GM19468 (cell line): Measurements from ENCODE around the gene TMEM94.

ENCODE experiments used
- ATAC-seq: cut with Tn5 transposase; IDR thresholded peaks from one replicate; pipeline ENCODE4 v1.9.1; 2021; ENCODE audit warnings: mild to moderate bottlenecking, moderate library complexity, moderate number of reproducible peaks; ENCODE audit not compliant: unreplicated experiment; ENCODE audit errors: extremely low read depth

Gene TMEM94

DNA sequence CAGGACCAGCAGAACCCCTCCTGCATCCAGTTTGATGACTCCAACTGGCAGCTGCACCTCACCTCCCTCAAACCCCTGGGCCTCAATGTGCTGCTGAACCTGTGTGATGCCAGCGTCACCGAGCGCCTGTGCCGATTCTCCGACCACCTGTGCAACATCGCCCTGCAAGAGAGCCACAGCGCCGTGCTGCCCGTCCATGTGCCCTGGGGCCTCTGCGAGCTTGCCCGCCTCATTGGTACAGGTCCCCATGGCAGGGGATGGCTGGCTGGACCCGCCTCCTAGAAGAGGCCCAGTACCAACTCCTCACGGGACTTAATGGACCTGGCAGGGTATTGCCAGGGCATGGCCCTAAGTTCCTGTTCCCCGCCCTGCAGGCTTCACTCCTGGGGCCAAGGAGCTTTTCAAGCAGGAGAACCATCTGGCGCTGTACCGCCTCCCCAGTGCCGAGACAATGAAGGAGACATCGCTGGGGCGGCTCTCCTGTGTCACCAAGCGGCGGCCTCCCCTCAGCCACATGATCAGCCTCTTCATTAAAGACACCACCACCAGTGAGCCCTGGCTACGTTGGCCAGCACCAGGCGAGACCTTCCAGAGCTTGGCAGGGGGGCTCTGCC lies 36.2 kb downstream of the TMEM94 start:
- ATAC-seq, result no peak

DNA sequence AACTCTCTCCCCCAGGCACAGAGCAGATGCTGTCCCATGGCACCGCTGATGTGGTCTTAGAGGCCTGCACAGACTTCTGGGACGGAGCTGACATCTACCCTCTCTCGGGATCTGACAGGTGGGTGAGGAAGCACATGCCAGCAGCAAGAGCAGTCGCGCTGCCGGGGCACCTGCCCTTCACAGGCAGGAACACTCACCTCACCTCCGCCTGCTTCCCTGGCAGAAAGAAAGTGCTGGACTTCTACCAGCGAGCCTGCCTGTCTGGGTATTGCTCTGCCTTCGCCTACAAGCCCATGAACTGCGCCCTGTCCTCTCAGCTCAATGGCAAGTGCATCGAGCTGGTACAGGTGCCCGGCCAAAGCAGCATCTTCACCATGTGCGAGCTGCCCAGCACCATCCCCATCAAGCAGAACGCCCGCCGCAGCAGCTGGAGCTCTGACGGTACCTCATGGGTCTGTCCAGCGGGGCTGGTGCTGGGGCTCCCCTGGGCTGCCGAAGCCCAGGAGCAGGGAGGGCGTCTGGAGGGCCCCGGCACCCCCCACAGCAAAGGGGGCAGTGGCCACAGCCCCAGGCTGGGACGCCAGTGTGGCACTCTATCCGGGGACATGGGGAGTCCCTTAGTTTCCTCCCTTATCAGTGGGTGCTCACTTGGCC lies 37.2 kb downstream of the TMEM94 start:
- ATAC-seq, result no peak

DNA sequence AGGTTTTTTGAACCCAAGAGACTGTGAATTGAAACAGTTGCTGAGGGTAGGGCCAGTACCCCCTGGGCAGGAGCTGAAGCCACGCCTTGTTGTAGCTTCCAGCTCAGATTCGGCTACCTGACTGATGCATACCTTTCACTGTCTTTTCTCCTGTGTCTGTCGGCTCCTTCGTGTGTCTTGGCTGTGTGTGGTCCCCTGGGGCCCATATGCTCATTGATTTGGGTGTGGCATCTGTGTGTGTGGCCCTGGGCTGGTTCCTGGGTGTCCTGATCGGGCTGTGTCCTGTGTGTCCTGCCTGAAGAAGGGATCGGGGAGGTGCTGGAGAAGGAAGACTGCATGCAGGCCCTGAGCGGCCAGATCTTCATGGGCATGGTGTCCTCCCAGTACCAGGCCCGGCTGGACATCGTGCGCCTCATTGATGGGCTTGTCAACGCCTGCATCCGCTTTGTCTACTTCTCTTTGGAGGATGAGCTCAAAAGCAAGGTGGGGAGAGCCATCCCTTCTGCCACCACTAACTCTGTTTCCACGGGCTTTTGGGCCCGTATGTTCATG lies 38.0 kb downstream of the TMEM94 start:
- no peak for ATAC-seq

DNA sequence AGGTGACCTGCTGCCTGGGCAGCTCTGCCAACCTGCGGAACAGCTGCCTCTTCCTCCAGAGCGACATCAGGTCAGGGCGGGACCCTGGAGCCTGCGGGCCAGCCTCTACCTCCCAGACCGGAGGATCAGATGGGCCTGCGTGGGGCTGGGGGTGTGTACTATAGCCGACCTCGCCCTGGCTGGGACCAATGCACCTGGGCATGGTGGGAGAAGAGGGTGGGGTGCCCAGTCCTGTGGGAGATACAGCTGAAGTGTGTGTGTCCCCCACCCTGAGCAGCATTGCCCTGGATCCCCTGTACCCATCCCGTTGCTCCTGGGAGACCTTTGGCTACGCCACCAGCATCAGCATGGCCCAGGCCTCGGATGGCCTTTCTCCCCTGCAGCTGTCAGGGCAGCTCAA lies 39.6 kb downstream of the TMEM94 start:
- ATAC-seq, result no peak

DNA sequence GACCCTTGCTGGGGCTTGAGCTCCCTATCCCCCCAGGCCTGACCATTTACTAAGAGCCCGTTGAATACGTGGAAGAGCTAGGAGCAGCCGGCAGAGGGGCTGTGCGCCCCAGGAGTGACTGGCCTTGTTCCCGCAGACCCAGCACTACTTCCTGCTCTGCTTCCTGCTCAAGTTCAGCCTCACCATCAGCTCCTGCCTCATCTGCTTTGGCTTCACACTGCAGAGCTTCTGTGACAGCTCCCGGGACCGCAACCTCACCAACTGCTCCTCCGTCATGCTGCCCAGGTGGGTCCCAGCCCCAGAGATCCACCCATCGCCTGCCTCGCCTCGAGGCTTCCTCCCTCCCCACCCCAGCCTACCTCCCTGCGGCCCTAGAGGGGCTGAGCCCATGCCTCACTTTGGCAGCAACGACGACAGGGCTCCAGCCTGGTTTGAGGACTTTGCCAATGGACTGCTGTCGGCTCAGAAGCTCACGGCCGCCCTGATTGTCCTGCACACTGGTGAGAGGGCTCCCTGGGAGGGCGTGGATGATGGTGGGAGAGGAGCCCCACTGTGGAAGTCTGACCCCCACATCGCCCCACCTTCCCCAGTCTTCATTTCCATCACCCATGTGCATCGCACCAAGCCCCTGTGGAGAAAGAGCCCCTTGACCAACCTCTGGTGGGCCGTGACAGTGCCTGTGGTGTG lies 41.7 kb downstream of the TMEM94 start:
- no peak for ATAC-seq

DNA sequence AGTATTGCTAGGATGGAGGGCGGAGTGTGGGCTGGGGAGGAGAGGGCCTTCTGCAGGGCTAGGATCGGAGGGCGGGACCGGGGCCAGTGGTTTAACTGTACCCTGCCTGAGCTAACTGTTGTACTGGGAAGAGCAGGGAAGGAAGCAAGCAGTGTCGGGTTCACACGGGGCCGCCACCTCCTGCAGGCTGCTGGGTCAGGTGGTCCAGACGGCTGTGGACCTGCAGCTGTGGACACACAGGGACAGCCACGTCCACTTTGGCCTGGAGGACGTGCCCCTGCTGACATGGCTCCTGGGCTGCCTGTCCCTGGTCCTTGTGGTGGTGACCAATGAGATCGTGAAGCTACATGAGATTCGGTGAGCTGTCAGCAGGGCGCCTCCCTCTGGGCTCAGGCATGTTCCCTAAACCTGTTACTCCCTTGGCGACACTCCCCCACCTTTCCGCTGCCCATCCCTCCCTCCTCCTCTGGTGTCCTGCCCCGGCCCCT lies 42.3 kb downstream of the TMEM94 start:
- no peak for ATAC-seq

DNA sequence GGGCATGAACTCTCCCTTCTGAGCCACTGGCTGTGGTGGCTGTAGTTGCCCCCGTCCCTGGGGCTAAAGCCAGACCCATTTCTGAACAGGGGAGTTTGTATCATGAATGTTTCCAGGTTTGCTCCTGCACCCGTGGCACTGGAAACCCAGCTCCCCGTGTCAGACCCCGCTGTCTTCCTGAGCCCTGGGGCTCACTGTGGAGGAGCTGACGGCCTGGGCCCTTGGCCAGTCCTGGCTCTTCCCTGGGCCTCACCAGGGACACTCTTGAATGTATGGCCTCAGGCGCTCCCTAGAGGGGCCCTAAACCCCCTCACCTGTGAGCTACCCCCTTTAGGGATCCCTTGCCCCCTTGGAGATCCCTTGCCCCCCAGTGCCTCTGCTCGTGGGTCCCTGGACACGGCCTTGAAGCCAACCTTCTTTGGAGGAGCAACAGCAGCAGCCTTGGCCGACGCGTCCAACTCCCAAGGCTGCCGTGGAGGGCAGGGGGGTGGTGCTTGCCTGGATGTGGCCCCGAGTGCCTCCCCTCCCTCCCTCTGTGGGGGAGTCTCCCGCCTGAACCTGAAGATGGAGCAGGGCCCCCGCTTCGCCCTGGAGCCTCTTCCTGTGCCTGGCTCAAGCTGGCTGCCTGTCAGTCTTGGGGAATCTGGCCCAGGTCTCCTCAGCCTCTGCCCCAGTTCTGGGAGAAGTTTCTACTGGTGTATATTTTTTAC lies 43.0 kb downstream of the TMEM94 start:
- ATAC-seq, result no peak

DNA sequence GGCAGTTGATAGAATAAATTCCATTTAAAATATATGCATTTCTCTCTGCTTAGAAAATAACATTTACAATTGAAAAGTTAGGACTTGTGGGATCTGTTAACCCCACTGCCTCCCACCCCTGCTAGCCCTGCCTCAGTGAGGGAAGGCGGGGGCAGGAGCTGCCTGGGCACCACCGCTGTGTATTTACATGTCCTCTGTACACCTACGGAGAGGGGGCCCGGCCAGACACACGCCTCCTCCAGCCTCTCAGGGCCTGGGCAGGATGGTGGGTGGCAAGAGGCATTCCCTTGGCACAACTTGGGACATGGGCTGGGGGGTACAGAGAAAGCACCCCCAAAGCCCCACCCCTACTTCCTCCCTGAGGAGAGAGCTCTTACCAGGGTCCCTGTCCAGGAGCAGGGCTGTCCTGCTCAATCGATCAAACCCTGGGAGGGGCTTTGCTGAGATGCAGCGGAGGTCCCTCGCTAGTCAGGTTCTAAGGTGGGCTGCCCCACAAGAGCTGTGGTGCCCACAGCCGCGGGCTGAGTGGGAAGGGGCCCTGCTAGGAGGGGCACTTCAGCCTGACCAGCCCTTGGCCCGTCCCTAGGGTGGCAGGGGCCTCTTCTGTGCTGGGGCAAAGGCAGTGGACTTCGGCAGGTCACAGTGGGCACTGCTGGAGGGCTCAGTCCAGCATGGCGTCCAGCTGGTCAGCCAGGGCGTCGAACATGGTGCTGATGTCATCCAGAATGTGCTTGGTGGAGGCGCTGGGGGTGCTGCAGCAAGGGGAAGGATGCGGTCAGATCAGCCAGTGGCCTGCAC lies 44.2 kb downstream of the TMEM94 start:
- ATAC-seq, result no peak

DNA sequence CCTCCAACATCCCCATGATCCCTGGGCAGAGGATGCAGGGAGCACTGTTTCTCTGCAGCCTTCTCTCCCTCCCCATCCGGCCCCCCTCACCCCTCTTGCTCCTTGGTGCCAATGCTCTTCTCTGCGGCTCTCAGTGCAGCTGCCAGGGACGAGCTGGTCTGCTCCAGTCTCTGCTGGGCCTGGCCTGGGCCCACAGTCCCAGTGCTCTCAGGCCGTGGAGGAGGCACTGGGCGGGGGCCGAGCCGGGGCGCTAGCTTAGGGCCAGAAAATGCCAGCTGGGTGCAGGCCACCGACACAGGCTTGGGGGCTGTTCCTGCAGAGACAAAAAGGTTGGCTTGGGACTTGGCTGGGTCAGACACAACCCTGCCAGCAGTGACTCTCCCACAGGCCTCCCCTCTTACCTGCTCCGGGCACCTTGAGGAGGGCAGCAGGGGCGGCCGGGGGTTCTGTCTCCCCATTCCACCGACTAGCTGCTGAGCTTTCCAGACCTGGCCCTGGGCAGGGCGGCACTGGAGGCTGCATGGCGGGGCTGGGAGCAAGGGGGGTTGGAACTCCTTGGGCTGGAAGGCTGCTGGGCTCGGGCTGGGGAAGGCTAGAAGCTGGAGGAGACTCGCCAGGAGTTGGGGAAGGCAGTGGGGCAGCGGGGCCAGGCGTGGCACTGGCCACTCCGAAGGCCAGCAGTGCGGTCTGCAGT lies 45.1 kb downstream of the TMEM94 start:
- ATAC-seq, result no peak

DNA sequence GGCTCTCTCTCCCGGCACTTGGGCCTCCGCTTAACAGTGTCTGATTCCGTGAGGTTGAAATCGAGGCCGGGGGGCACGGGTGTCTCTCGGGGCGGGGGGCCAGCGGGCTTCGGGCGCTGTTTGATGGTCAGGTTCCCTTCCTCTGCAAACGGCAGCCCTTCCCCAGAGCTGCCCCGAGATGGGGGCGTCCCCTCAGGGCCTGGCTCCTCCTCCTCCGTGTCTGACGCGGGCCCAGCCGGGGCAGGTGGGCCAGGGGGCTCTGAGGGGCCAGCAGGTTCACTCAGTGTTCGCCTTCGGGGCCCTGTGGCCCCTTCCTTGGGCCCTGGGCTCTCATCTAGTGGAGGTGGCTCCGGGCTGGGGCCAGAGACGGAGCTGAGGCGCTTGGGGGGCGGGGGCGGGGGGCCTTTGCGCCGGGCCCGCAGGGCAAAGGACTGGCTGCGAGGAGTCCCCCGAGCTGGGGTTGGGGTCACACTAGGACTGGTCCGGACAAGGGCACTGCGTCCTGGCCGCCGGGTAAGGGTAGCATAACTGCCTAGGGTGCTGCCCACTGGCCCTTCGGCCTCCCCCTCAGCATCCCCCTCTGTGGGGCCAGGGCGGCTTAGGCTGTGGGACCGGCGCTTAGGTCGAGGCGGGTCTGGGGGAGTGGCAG lies 45.8 kb downstream of the TMEM94 start:
- ATAC-seq, result no peak

DNA sequence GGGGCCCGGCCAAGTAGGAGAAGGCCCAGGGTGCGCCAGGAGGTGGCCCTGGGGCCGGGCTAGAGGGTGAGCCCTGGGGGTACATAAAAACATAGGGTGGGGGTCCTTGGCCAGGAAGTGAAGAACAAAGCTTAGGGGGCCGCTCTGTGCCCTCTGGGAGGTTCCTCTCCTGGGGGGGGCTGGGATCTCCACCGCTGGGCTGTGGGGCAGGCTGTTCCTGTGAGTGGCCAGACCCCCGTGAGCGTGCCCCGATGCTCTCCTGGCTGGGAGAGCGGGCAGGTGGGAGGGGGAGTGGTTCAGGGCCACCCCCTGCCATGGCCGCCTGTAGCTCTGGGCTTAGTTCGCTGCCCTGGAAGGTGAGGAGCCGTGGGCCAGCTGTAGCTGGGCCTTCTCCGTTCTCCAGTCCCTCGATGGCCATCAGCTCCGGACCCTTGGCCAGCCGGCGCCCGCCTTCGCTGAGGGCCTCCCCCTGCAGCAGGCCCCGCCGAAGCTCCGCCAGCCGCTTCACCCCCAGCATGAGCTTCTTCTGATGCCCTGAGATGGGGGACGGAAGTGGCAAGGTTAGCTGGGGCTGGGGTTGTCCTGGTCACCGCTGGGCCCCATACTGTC lies 46.4 kb downstream of the TMEM94 start:
- ATAC-seq, result no peak

DNA sequence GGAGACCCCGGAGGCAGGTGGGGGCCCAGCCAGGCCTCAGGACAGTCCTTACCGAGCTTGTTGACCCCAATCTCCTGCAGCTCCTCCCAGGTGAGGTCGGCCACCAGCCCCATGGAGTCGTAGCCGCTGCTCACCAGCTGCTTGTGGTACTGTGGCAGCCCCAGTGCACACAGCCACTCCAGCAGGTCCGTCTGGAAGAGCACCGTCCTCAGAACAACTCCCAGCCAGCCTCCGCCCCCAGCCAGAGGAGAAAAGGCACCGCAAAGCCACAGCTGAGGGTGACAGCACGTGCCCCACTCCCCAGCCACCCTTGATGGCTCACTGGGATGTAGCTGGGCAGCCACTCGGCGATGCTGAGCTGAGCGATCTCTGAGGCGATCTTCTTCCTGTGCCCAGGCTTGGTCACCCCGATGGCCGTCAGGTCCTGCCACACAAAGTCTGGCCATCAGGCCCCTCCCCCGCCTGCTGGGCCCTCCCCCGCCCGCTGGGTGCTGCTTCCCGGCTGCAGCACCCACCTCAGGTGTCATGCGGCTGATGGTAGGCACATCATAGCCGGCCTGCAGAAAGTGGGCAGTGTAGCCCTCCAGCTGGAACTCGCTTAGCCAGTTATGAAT lies 47.0 kb downstream of the TMEM94 start:
- no peak for ATAC-seq

DNA sequence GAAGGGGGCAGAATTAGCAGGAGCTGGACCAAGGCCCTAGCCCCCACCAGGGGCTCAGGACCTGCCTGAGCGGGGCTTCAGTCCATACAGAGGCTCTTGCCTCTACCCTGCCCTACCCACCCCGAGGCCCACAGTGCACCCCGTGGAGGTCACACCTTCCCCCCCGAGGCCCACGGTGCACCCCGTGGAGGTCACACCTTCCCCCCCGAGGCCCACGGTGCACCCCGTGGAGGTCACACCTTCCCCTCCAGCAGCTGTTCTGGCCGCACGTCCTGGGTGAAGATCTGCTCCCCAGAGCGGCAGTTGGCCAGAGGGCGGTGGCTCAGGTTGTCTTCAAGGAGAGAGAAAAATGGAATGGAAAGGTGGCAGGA lies 47.5 kb downstream of the TMEM94 start:
- ATAC-seq, result no peak

DNA sequence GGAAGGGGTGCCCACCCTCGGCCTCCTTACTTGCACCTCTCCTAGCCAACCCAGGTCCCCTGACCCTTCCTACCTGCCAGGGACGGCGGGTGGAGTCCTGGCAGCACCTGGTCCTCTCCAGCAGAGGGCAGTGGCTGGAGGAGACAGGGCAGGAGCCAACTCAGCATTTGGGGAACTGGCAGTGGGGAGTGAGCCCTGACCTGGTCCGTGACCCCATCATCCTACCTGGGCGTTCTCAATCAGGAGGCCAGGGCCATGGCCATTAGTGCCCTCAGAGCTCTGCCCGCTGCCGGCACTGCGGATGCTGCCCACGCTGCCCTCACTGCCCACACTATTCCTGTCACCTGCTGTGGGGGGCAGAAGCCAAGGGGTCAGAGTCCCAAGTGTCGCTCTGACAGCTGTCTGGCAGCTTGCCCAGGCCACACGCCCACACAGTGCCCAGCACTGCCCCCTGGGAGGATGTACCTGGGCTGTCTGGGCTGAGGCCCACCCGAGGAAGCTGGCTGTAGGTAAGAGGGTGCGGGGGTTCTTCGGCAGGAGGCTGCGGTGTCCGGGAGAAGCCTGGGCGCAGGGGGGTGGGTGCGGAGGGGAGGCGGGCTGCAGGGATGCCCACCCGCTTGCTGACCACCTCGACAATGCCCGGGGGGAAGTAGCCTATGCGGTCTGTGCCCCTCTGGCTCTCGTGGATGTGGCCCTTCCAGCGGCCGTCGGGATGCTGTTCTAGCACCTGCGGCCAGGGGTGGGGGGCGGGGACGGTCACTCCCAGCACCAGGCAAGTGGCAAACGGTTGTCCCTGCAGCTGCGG lies 48.1 kb downstream of the TMEM94 start:
- no peak for ATAC-seq

DNA sequence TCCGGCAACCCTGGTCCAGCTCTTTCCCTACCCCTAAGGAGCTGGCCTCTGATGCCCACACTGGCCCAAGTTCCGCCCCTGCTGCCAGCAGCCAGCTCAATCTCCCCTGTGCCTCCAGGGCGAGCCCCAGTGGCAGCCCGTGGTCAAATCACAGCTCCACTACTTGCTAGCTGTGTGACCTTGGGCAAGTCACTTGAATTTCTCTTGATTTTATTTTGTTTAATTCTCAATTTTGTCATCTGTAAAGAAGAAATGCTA lies 48.6 kb downstream of the TMEM94 start:
- ATAC-seq, result no peak

DNA sequence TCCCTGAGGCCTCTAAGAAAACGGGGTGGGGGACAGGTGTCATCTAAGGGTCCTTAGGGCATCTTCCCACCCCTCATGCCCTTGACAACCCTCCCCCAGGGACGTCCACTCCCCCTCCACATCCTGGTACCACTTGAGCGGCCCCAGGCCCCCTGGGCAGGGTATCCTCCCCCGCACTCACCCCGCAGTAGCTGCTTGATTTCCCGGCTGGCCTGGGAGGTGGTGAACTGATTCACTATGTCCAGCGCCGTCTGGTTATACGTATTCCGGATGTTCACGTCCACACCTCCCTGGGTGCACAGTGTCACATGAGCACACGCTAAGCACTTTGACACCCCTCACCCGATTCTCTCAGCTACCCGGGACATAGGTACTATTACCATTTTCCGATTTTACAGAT lies 49.2 kb downstream of the TMEM94 start:
- ATAC-seq, result no peak

DNA sequence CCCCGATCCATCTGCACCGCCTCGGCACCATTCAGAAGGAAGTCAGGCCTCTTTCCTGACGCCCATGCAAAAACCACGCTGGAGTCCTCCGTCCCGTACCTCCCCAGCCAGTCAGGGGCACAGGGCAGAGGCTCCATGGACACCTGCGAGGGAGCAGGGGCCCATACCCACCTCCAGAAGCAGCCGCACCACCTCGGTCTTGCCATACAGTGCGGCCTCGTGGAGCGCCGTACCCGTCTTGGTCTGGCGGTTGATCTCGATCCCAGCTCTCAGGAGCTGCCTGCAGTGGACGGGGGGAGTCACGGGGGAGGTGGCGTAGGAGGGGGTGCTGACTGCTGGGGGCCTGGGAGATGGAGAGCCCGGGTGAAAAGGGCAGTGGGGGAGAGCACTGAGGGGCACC lies 49.7 kb downstream of the TMEM94 start:
- ATAC-seq, result no peak

DNA sequence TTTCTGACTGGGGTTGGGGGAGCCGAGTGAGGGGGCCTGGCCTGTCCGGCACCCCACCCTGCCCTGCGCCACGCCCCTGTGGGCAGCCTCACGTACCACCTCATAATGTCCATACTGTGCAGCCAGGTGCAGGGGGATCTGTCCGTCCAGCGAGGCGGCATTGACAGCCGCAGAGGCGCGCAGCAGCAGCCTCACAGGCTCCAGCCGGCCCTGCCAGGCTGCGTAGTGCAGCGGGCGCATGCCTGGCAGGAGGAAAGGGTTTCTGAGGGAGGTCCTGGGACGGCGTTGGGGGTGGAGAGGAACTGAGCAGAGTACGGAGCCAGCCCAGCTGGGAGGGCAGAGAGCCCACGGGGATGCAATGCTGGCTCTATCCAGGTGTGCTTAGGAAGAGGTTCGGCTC lies 50.5 kb downstream of the TMEM94 start:
- ATAC-seq, result no peak
